OCI-LY1 (cell line): ENCODE measurements around the gene VPS35.

Source experiments
- EZH2 ChIP-seq: fragments of 200-600 bp; sonication (generic), shearing (Covaris generic); IDR thresholded peaks from 2 replicates; pipeline ENCODE4 v1.8.0; 2017; ENCODE audit warnings: borderline replicate concordance, mixed run types, mild to moderate bottlenecking, antibody characterized with exemption, low read length, moderate library complexity, mixed read lengths
- TF ChIP-seq, protein P1 (sequence below): fragments of 200-600 bp; sonication (generic), shearing (Covaris generic); IDR thresholded peaks from 2 replicates; pipeline ENCODE4 v1.5.1; 2017; ENCODE audit warnings: mild to moderate bottlenecking, antibody characterized with exemption, low read length, moderate library complexity, mixed read lengths

DNA sequence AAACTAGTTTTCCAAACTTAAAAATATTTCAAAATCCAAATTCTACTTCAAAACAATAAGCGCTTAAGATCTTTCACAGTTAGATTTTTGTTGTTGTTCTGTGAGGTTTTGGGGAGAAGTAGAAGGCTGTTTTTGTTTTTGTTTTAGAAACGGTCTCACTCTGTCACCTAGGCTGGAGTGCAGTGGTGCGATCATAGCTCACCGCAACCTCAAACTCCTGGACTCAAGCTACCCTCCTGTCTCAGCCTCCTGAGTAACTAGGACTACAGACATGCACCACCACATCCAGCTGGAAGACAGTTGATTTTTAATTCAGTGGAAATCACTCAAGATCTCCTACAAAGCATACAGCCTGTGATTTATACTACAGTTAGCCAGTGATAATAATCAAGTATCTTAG is 70.5 kb downstream of the VPS35 start:
- TF ChIP-seq, protein P1, sequence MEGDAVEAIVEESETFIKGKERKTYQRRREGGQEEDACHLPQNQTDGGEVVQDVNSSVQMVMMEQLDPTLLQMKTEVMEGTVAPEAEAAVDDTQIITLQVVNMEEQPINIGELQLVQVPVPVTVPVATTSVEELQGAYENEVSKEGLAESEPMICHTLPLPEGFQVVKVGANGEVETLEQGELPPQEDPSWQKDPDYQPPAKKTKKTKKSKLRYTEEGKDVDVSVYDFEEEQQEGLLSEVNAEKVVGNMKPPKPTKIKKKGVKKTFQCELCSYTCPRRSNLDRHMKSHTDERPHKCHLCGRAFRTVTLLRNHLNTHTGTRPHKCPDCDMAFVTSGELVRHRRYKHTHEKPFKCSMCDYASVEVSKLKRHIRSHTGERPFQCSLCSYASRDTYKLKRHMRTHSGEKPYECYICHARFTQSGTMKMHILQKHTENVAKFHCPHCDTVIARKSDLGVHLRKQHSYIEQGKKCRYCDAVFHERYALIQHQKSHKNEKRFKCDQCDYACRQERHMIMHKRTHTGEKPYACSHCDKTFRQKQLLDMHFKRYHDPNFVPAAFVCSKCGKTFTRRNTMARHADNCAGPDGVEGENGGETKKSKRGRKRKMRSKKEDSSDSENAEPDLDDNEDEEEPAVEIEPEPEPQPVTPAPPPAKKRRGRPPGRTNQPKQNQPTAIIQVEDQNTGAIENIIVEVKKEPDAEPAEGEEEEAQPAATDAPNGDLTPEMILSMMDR = no peak
- TF ChIP-seq EZH2 = no peak
